GM12864 (cell line): ENCODE measurements around the gene TRIOBP.
"Not testable (repeated sequence)": the region's sequence is repeated elsewhere in the genome, so short reads cannot be mapped to it uniquely, and the experiment has no call there.

Experiments
- DNase-seq: peaks from one replicate; pipeline ENCODE4 v3.0.0-alpha.2; 2011; ENCODE audit warnings: low read depth
- H3K4me3 ChIP-seq: 2 replicates; pipeline ENCODE4 v1.5.1; 2011; ENCODE audit warnings: mild to moderate bottlenecking, low read depth, low read length, control low read depth
- CTCF ChIP-seq: IDR thresholded peaks from 2 replicates; pipeline ENCODE4 v1.5.1; 2011; ENCODE audit warnings: low read depth, mild to moderate bottlenecking, moderate library complexity, low read length, control low read depth, inconsistent platforms; ENCODE audit errors: missing control alignments

TRIOBP gene

GRCh38 chr22:37796079-37796478 lies 99.2 kb downstream of the TRIOBP start:
- no peak for DNase-seq
- no peak overlapping the region for H3K4me3 ChIP-seq
- TF ChIP-seq CTCF, result no peak

GRCh38 chr22:37797259-37797658 lies 100.4 kb downstream of the TRIOBP start:
- not testable (repeated sequence) for DNase-seq, H3K4me3 ChIP-seq

- H3K4me3 ChIP-seq, result no peak overlapping the region
- no peak for DNase-seq
- peak; percentile 38 for TF ChIP-seq CTCF
Measured at GRCh38 chr22:37797874-37798500, 101.1 kb downstream of the TRIOBP start.

GRCh38 chr22:37799979-37800378 lies 103.1 kb downstream of the TRIOBP start:
- DNase-seq, H3K4me3 ChIP-seq: not testable (repeated sequence)

GRCh38 chr22:37801946-37802309 lies 105.1 kb downstream of the TRIOBP start:
- TF ChIP-seq CTCF, result no peak
- peak overlapping the region; percentile 49 for H3K4me3 ChIP-seq
- no peak for DNase-seq

- peak overlapping the region; percentile 49 for H3K4me3 ChIP-seq
- no peak for TF ChIP-seq CTCF
- no peak for DNase-seq
Measured at GRCh38 chr22:37802310-37803194, 105.7 kb downstream of the TRIOBP start.

GRCh38 chr22:37803195-37803638 lies 106.4 kb downstream of the TRIOBP start:
- no peak for DNase-seq
- no peak overlapping the region for H3K4me3 ChIP-seq
- TF ChIP-seq CTCF, result no peak
